NT2/D1 (cell line): ENCODE results near the gene APMAP.

Source experiments
- SUZ12 ChIP-seq: IDR thresholded peaks from 2 replicates; pipeline ENCODE4 v1.6.1; 2011; ENCODE audit not compliant: insufficient read length, insufficient read depth; ENCODE audit errors: extremely low read depth
- YY1 ChIP-seq: IDR thresholded peaks from 2 replicates; pipeline ENCODE4 v1.6.1; 2011; ENCODE audit not compliant: insufficient read length, insufficient read depth
- ZNF274 ChIP-seq: IDR thresholded peaks from 2 replicates; pipeline ENCODE4 v1.6.1; 2011; ENCODE audit warnings: mild to moderate bottlenecking, low read depth, low read length

DNA sequence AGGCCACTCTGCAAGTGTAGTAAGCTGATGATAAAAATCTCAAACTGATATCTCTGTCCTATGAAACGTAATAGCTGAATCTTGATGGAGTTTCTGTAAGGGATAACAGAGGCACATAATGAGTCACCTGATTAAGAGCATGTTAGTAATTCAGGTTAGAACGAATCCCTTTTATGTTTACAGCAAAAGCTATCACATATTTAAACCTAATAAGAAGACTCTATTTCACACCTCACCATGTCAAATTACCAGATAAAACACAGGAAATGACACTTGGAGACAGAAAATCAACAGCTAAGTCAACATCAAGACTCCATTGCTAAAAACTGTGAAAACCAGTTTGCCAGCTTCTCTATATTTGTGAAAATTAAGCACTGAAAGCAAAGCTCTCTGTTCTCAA is 31.7 kb downstream of the APMAP start:
- TF ChIP-seq ZNF274 (no peak), SUZ12 (no peak), YY1 (no peak)
